Smooth muscle cell (in vitro differentiated cells): Measurements from ENCODE around the gene FHOD3. TPM values are rescaled to one million over a fixed set of nuclear protein-coding genes. Genes with fewer than 3 reads are reported as not detected.

Source experiments
- DNase-seq: peaks from one replicate; lab custom pipeline; 2025; ENCODE audit not compliant: unreplicated experiment; lab: John Stamatoyannopoulos, UW
- H2AFZ ChIP-seq: fragments of 200-600 bp; sonication (generic); 2 replicates; pipeline ENCODE4 v1.6.0; 2016; ENCODE audit warnings: antibody characterized with exemption, low read depth, mild to moderate bottlenecking
- H3F3A ChIP-seq: fragments of 200-600 bp; sonication (generic); 2 replicates; pipeline ENCODE4 v1.6.0; 2017; ENCODE audit warnings: antibody characterized with exemption, low read depth
- H3K27ac ChIP-seq: fragments of 200-600 bp; sonication (generic); 2 replicates; pipeline ENCODE4 v1.5.1; 2016; ENCODE audit warnings: low read depth, mild to moderate bottlenecking
- H3K27me3 ChIP-seq: fragments of 200-600 bp; sonication (generic); 2 replicates; pipeline ENCODE4 v1.6.1; 2016; ENCODE audit warnings: low read depth, mild to moderate bottlenecking
- H3K36me3 ChIP-seq: fragments of 200-600 bp; sonication (generic); 2 replicates; pipeline ENCODE4 v1.5.1; 2016; ENCODE audit warnings: low read depth
- H3K4me1 ChIP-seq: fragments of 200-600 bp; sonication (generic); 2 replicates; pipeline ENCODE4 v1.5.1; 2016; ENCODE audit warnings: low read depth
- H3K4me2 ChIP-seq: fragments of 200-600 bp; sonication (generic); 2 replicates; pipeline ENCODE4 v1.6.0; 2016; ENCODE audit warnings: mild to moderate bottlenecking
- H3K4me3 ChIP-seq: fragments of 200-600 bp; sonication (generic); 2 replicates; pipeline ENCODE4 v1.5.1; 2016; ENCODE audit warnings: mild to moderate bottlenecking
- H3K79me2 ChIP-seq: fragments of 200-600 bp; sonication (generic); 2 replicates; pipeline ENCODE4 v1.6.0; 2016; ENCODE audit warnings: low read depth, mild to moderate bottlenecking
- H3K9ac ChIP-seq: fragments of 200-600 bp; sonication (generic); 2 replicates; pipeline ENCODE4 v1.6.0; 2016; ENCODE audit warnings: low read depth
- H3K9me3 ChIP-seq: fragments of 200-600 bp; sonication (generic); replicated peaks from 2 replicates; pipeline ENCODE4 v1.5.1; 2016; ENCODE audit warnings: low read depth
- H4K20me1 ChIP-seq: fragments of 200-600 bp; sonication (generic); 2 replicates; pipeline ENCODE4 v1.6.0; 2016; ENCODE audit warnings: low read depth
- WGBS: methylation state at CpG from one replicate; pipeline ENCODE4 v1.1.7; 2016; ENCODE audit warnings: low lambda C conversion rate; 5-methylcytosine and 5-hydroxymethylcytosine counted together
- polyA plus RNA-seq: library from polyadenylated mRNA; unstranded; fragments of >200 nt; fragmentation: Nextera tagmentation; extraction: Ambion mirVana; gene quantifications from 2 replicates; pipeline ENCODE4 v1.2.1, GENCODE V29; 2016
- total RNA-seq: library from RNA; depleted of rRNA; stranded (reverse); fragments of >200 nt; gene quantifications from 2 replicates; pipeline ENCODE4 v1.2.3, GENCODE V29; 2014
- TF ChIP-seq, protein P1 (sequence below): fragments of 200-600 bp; sonication (generic); IDR thresholded peaks from 2 replicates; pipeline ENCODE4 v1.5.1; 2017; ENCODE audit warnings: borderline replicate concordance, mild to moderate bottlenecking, antibody characterized with exemption; ENCODE audit not compliant: insufficient read depth, poor library complexity, severe bottlenecking

Gene FHOD3
- total and polyA plus RNA-seq, 2 experiments from 2014 or later, result 6.3 to 19.4 TPM

DNA sequence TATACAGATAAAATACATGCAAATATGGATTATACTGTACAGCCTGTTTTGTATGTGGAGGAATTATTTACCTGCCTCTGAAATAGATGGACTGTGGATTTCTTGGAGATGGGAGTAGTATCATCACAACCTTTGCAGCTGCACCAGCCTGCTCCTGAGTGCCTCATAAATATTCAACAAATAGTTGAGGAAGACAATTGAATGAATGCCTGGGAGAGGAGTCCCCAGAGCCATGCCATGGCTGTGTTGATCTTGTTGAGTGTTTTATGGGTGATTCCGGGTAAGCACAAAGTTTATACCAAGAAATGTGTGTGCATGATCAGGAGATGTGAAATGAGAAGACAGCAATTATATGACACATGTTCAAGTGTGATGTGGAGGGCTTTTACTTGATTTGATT lies 225.0 kb downstream of the FHOD3 start:
- Histone ChIP-seq H3K36me3 (no peaks in the 10 kb centered on the region), H3K79me2 (no peaks in the 10 kb centered on the region), H3K4me3 (no peak overlapping the region), H3K4me1 (no peaks in the 10 kb centered on the region), H4K20me1 (no peaks in the 10 kb centered on the region), H3F3A (no peaks in the 10 kb centered on the region), H3K27ac (no peak overlapping the region), H3K9me3 (no peaks in the 10 kb centered on the region), H2AFZ (no peak overlapping the region), H3K27me3 (no peaks in the 10 kb centered on the region), H3K9ac (no peak overlapping the region), H3K4me2 (no peak overlapping the region)
- no peak for DNase-seq
- TF ChIP-seq, protein P1, sequence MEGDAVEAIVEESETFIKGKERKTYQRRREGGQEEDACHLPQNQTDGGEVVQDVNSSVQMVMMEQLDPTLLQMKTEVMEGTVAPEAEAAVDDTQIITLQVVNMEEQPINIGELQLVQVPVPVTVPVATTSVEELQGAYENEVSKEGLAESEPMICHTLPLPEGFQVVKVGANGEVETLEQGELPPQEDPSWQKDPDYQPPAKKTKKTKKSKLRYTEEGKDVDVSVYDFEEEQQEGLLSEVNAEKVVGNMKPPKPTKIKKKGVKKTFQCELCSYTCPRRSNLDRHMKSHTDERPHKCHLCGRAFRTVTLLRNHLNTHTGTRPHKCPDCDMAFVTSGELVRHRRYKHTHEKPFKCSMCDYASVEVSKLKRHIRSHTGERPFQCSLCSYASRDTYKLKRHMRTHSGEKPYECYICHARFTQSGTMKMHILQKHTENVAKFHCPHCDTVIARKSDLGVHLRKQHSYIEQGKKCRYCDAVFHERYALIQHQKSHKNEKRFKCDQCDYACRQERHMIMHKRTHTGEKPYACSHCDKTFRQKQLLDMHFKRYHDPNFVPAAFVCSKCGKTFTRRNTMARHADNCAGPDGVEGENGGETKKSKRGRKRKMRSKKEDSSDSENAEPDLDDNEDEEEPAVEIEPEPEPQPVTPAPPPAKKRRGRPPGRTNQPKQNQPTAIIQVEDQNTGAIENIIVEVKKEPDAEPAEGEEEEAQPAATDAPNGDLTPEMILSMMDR, result no peak
- 84% methylated on average over 1 of the region's 1 CpG for WGBS

DNA sequence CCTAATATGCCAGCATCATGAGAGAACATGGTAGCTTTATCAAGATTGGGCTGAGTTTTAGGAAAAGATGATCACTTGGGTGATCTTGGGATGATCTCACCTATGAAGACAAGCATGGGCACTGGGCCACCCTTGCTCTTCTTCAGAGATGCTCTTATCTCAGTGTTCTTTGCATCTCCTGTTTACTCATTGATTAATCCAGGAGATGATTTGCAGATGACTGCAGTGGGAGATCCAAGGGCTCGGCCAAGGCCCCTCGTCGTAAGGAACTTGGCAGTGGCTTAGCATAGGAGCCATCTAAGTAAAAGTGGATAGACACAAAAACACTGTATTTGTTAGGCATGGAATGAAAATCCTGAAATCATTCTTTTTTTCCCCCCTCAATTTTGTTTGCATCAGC lies 228.4 kb downstream of the FHOD3 start:
- DNase-seq, result no peak
- Histone ChIP-seq H3F3A (no peaks in the 10 kb centered on the region), H3K9ac (no peak overlapping the region), H3K4me2 (no peak overlapping the region), H4K20me1 (no peaks in the 10 kb centered on the region), H3K36me3 (no peaks in the 10 kb centered on the region), H3K79me2 (no peaks in the 10 kb centered on the region), H2AFZ (no peak overlapping the region), H3K27me3 (no peaks in the 10 kb centered on the region), H3K27ac (no peak overlapping the region), H3K4me3 (no peak overlapping the region), H3K4me1 (no peaks in the 10 kb centered on the region), H3K9me3 (no peaks in the 10 kb centered on the region)
- TF ChIP-seq, protein P1, result no peak
- 87% methylated on average over 3 of the region's 3 CpGs for WGBS

DNA sequence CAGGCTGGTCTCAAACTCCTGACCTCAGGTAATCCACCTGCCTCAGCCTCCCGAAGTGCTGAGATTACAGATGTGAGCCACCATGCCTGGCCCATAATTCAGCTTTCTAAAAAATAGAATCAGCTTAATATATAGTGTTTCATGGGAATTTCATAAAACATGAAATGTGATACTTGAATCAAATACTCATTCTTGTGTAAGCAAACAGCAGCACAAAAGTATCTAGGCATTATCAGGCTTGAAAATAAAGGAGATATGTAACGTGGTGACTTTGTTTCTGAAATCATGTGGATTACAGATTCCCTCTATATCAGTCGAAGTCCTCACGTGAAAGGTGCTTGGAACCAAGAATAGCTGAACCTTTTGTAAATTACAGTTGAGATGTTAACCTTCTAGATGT lies 229.1 kb downstream of the FHOD3 start:
- Histone ChIP-seq H3K79me2 (no peaks in the 10 kb centered on the region), H2AFZ (no peak overlapping the region), H3K36me3 (no peaks in the 10 kb centered on the region), H3K9ac (no peak overlapping the region), H3K27ac (no peak overlapping the region), H3K4me2 (no peak overlapping the region), H3K27me3 (no peaks in the 10 kb centered on the region), H3F3A (no peaks in the 10 kb centered on the region), H3K9me3 (no peaks in the 10 kb centered on the region), H4K20me1 (no peaks in the 10 kb centered on the region), H3K4me1 (no peaks in the 10 kb centered on the region), H3K4me3 (no peak overlapping the region)
- TF ChIP-seq, protein P1, result no peak
- DNase-seq, result no peak
- WGBS, result 96% methylated on average over 4 of the region's 4 CpGs

DNA sequence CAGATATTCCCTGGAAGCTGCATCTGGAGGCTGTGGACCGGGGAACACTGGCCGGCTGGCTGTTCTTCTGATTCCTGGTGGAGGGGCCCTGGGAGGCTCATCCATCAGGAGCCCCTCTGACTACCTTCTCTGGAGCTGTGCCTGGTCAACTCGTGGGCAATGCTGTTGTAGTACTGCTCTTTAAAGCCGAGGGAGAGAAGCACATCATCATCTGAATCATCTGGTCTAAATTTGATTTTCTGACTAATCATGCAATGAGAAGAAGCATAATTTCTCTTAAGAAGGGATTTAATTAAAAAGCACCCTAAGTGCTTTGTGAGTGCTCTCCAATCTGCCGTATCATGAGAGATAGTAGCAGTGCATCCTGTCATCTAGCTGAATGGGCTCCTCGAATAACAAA lies 229.5 kb downstream of the FHOD3 start:
- H3K27ac ChIP-seq, result no peak overlapping the region
- no peak overlapping the region for H3K9ac ChIP-seq
- H3K36me3 ChIP-seq, result no peaks in the 10 kb centered on the region
- no peaks in the 10 kb centered on the region for H3F3A ChIP-seq
- no peaks in the 10 kb centered on the region for H3K9me3 ChIP-seq
- no peaks in the 10 kb centered on the region for H3K79me2 ChIP-seq
- no peak overlapping the region for H2AFZ ChIP-seq
- no peaks in the 10 kb centered on the region for H4K20me1 ChIP-seq
- no peak overlapping the region for H3K4me2 ChIP-seq
- H3K27me3 ChIP-seq, result no peaks in the 10 kb centered on the region
- TF ChIP-seq, protein P1, result no peak
- H3K4me3 ChIP-seq, result no peak overlapping the region
- no peaks in the 10 kb centered on the region for H3K4me1 ChIP-seq
- WGBS, result 91% methylated on average over 6 of the region's 6 CpGs
- DNase-seq, result no peak
